ENCODE measurements around the gene SLC26A3.

- TF ChIP-seq EZH2 (IDR thresholded peaks at IDR 0.05; ENCODE audit: insufficient read depth, poor library complexity, severe bottlenecking) (no peak), EZH2phosphoT487 (IDR thresholded peaks at IDR 0.05; ENCODE audit: insufficient read depth, low read depth) (no peak)
These were observed 39.2 kb upstream of the SLC26A3 start for GRCh38 chr7:107842213-107842612.

Measured in GM23248 (cell line).